Measurements from ENCODE around the gene C19orf73. TPM values are rescaled to one million over a fixed set of nuclear protein-coding genes. Genes with fewer than 3 reads are reported as not detected.

The C19orf73 gene
- total RNA-seq, 2 donors from 2014 or later, result 2.2 to 11.1 TPM

GRCh38 chr19:49070416-49070815 lies 48.5 kb downstream of the C19orf73 start:
- H3K36me3 ChIP-seq, result no peaks in the 10 kb centered on the region
- H3K27me3 ChIP-seq (replicated peaks; ENCODE audit: insufficient read depth), result peaks cover 4% of the 10 kb centered on the region
- H3K4me1 ChIP-seq (replicated peaks), result no peaks in the 10 kb centered on the region
- DNase-seq (ENCODE audit: low spot score), result no peak
- 97% methylated on average over 21 of the region's 21 CpGs for WGBS
- intact Hi-C loops (cut with DNase I), result no loop called here
- H3K4me3 ChIP-seq, result no peak overlapping the region
- TF ChIP-seq CTCF (IDR thresholded peaks at IDR 0.05), result no peak
- no peak for TF ChIP-seq POLR2A (IDR thresholded peaks at IDR 0.05)
- no peak for TF ChIP-seq POLR2AphosphoS5 (IDR thresholded peaks at IDR 0.05)
- H3K9me3 ChIP-seq, result no peaks in the 10 kb centered on the region
- H3K27ac ChIP-seq, result no peak overlapping the region

DNA sequence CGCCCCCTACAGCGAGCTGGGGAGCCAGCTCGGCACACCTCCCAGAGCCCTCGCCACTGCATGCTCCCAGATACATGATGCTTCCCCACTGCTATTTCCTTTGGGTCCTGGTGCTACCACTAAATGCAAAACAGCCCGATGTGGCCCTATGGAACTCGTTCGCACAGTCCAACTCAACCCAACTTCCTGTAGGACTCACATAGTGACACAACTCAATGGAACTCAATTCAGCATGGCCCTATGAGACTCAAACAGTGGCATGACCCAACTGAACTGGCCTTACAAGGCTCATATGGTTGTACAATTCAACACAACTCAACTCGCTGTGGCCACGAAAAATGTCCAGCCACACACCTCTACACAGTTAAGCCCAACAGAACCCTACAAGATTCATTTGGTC lies 49.9 kb downstream of the C19orf73 start:
- intact Hi-C loops (cut with DNase I), result no loop called here
- WGBS, result 96% methylated on average over 9 of the region's 9 CpGs
- Histone ChIP-seq H3K27me3 (replicated peaks; ENCODE audit: insufficient read depth) (peaks cover 4% of the 10 kb centered on the region), H3K4me3 (no peak overlapping the region), H3K4me1 (replicated peaks) (no peaks in the 10 kb centered on the region), H3K36me3 (no peaks in the 10 kb centered on the region), H3K27ac (no peak overlapping the region), H3K9me3 (no peaks in the 10 kb centered on the region)
- TF ChIP-seq POLR2A (IDR thresholded peaks at IDR 0.05) (no peak), POLR2AphosphoS5 (IDR thresholded peaks at IDR 0.05) (no peak), CTCF (IDR thresholded peaks at IDR 0.05) (no peak)
- DNase-seq (ENCODE audit: low spot score), result no peak

Small RNAs within 50 kb of the gene (small RNA-seq; reads per million reads assigned to genes)
- gene RN7SL708P, result 0 reads per million in 2 donors

Other genes with a start within 250 kb of the C19orf73 start
- gene PPP1R15A, start 246.7 kb downstream of the C19orf73 start, total RNA-seq, result 10 to 100 TPM; 35.1 to 49.0 TPM
- 10 to 100 TPM in 1 of 2 donors, not detected in 1; 10.7 TPM for gene TULP2, start 220.4 kb downstream of the C19orf73 start, total RNA-seq
- 100 to 1,000 TPM; 432 to 441 TPM for gene NUCB1, start 218.8 kb downstream of the C19orf73 start, total RNA-seq
- gene DHDH, start 185.4 kb downstream of the C19orf73 start, total RNA-seq, result 10 to 100 TPM in 1 of 2 donors, 1 to 10 TPM in 1; 4.6 to 12.6 TPM
- gene BAX, start 164.3 kb downstream of the C19orf73 start, total RNA-seq, result 10 to 100 TPM; 52.1 to 62.3 TPM
- 1,000 to 10,000 TPM; 1,764 to 2,124 TPM for gene FTL, start 153.8 kb downstream of the C19orf73 start, total RNA-seq
- 10 to 100 TPM; 47.3 to 52.0 TPM for gene GYS1, start 125.8 kb downstream of the C19orf73 start, total RNA-seq
- gene RUVBL2, start 125.3 kb downstream of the C19orf73 start, total RNA-seq, result 100 to 1,000 TPM; 110 to 126 TPM
- 1 to 10 TPM in 1 of 2 donors, not detected in 1; 5.2 TPM for gene LHB, start 102.1 kb downstream of the C19orf73 start, total RNA-seq
- gene CGB3, start 94.8 kb downstream of the C19orf73 start, total RNA-seq, result not detected
- not detected for gene CGB2, start 87.3 kb downstream of the C19orf73 start, total RNA-seq
- gene CGB1, start 82.2 kb downstream of the C19orf73 start, total RNA-seq, result not detected
- gene CGB5, start 75.3 kb downstream of the C19orf73 start, total RNA-seq, result not detected
- not detected for gene CGB8, start 70.0 kb downstream of the C19orf73 start, total RNA-seq
- gene CGB7, start 61.4 kb downstream of the C19orf73 start, total RNA-seq, result 1 to 10 TPM; 2.0 to 2.1 TPM
- gene NTF4, start 54.3 kb downstream of the C19orf73 start, total RNA-seq, result 10 to 100 TPM in 1 of 2 donors, 1 to 10 TPM in 1; 7.0 to 24.4 TPM
- gene KCNA7, start 46.4 kb downstream of the C19orf73 start, total RNA-seq, result not detected
- gene SNRNP70, start 33.7 kb downstream of the C19orf73 start, total RNA-seq, result 100 to 1,000 TPM; 318 to 391 TPM
- 10 to 100 TPM; 31.2 to 64.3 TPM for gene LIN7B, start 4.8 kb downstream of the C19orf73 start, total RNA-seq
- 10 to 100 TPM; 12.3 to 18.2 TPM for gene PPFIA3, start 401 bp upstream of the C19orf73 start, total RNA-seq
- 1 to 10 TPM; 3.8 to 6.7 TPM for gene HRC, start 36.3 kb upstream of the C19orf73 start, total RNA-seq
- gene TRPM4, start 38.6 kb upstream of the C19orf73 start, total RNA-seq, result 100 to 1,000 TPM in 1 of 2 donors, 10 to 100 TPM in 1; 99.0 to 126 TPM
- 1 to 10 TPM in 1 of 2 donors, under 1 TPM in 1; 0.59 to 4.3 TPM for gene SLC6A16, start 206.0 kb upstream of the C19orf73 start, total RNA-seq
- gene CD37, start 216.3 kb upstream of the C19orf73 start, total RNA-seq, result 10 to 100 TPM in 1 of 2 donors, 1 to 10 TPM in 1; 9.5 to 21.4 TPM
- 10 to 100 TPM; 17.0 to 28.0 TPM for gene TEAD2, start 243.3 kb upstream of the C19orf73 start, total RNA-seq
- 10 to 100 TPM in 1 of 2 donors, 1 to 10 TPM in 1; 1.0 to 17.8 TPM for gene DKKL1, start 244.7 kb upstream of the C19orf73 start, total RNA-seq

Data from prostate gland (tissue), 2 donors.